ENCODE results near the gene BMP15.

GRCh38 chrX:50893047-50893446, 17.5 kb upstream of the BMP15 start:
- TF ChIP-seq CTCF (IDR thresholded peaks at IDR 0.05) (no peak), POLR2A (IDR thresholded peaks at IDR 0.05) (no peak)
